Mucosa of rectum (tissue), 2 donors: ENCODE measurements around the gene RRAGD.
A peak's percentile ranks its signal among the peaks of the same experiment; 100 is the strongest.

Experiments used
- H3K27ac ChIP-seq, 2 donors: one replicate each; pipeline ENCODE4 v1.7.0; 2013; ENCODE audit warnings: inconsistent platforms in 2 of 2, low read depth in 2 of 2, low read length in 2 of 2
- H3K27me3 ChIP-seq, 2 donors: one replicate each; pipeline ENCODE4 v1.7.0; 2013; ENCODE audit warnings: low read length in 2 of 2; ENCODE audit not compliant: control insufficient read depth in 2 of 2, insufficient read depth in 2 of 2
- H3K36me3 ChIP-seq, 2 donors: one replicate each; pipeline ENCODE4 v1.7.0; 2013; ENCODE audit warnings: low read length in 2 of 2; ENCODE audit not compliant: control insufficient read depth in 2 of 2, insufficient read depth in 2 of 2
- H3K4me1 ChIP-seq, 2 donors: one replicate each; pipeline ENCODE4 v1.7.0; 2013; ENCODE audit warnings: low read length in 2 of 2, mild to moderate bottlenecking in 1 of 2; ENCODE audit not compliant: control insufficient read depth in 2 of 2, insufficient read depth in 2 of 2
- H3K4me3 ChIP-seq, 2 donors: one replicate each; pipeline ENCODE4 v1.7.0; 2013; ENCODE audit warnings: low read length in 2 of 2
- H3K9ac ChIP-seq, 2 donors: one replicate each; pipeline ENCODE4 v1.7.0; 2013; ENCODE audit warnings: low read length in 2 of 2, low read depth in 1 of 2, mild to moderate bottlenecking in 1 of 2
- H3K9me3 ChIP-seq, 2 donors: one replicate each; pipeline ENCODE4 v1.7.0; 2013; ENCODE audit warnings: low read length in 2 of 2; ENCODE audit not compliant: control insufficient read depth in 2 of 2
- donor health status: healthy.
- donor health status: Normal muscosa, but diverticular disease.

The RRAGD gene

DNA sequence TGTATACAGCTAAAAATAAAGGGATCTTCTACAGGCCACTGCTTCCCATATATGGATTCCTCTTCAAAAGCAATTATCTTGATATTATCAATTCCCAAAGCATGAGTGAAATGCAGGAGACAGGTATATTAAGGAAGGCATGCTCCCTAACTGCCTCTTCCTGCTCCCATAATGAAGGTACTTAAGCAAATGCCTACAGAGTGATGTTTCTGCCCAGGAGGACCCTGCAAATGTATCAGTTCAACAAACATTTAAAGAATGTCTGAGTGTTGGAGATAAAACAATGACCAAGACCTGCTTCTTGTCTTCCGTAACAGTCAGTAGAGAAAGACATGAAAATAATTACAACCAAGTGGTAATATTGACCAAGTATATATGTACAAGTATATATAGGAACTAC lies 63.7 kb downstream of the RRAGD start:
- Histone ChIP-seq H3K9ac (no peak overlapping the region), H3K27me3 (no peaks in the 10 kb centered on the region), H3K4me3 (peak overlapping the region in 1 of 2 donors; percentile 23), H3K4me1 (peaks cover 14 to 18% of the 10 kb centered on the region in 2 donors), H3K36me3 (no peaks in the 10 kb centered on the region), H3K9me3 (no peaks in the 10 kb centered on the region), H3K27ac (no peak overlapping the region)

DNA sequence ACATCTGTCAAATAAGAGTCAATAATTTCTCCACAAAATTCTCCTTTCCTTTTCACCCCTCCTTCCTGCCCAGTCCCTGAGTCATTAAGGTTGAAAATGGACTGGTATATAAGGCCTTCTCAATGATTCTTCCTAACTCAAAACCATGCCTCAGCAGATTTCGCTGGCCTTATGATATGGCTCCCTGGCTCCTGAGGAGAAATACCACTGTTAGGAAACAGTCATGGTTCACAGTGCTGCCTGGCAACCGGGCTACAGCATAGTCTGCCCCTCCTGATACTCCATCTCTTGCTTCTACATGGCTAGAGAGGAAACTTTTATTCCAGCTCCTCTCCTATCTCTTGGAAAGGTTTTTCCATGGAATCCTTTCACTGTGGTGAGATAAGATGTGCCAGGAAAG lies 64.2 kb downstream of the RRAGD start:
- Histone ChIP-seq H3K4me3 (peak overlapping the region in 1 of 2 donors; percentile 23), H3K9me3 (no peaks in the 10 kb centered on the region), H3K36me3 (no peaks in the 10 kb centered on the region), H3K27me3 (no peaks in the 10 kb centered on the region), H3K9ac (no peak overlapping the region), H3K27ac (no peak overlapping the region), H3K4me1 (peaks cover 11 to 18% of the 10 kb centered on the region in 2 donors)

- no peak overlapping the region for H3K4me3 ChIP-seq
- peaks cover 11 to 16% of the 10 kb centered on the region in 2 donors for H3K4me1 ChIP-seq
Measured at GRCh38 chr6:89346433-89346832, 65.6 kb downstream of the RRAGD start.

GRCh38 chr6:89339565-89339964 lies 72.5 kb downstream of the RRAGD start:
- peaks cover 41 to 46% of the 10 kb centered on the region in 2 donors for H3K36me3 ChIP-seq
- H3K27me3 ChIP-seq: no peaks in the 10 kb centered on the region
- H3K9me3 ChIP-seq: no peaks in the 10 kb centered on the region
- H3K4me1 ChIP-seq: no peaks in the 10 kb centered on the region
- H3K9ac ChIP-seq: no peak overlapping the region
- no peak overlapping the region for H3K4me3 ChIP-seq
- H3K27ac ChIP-seq: no peak overlapping the region

More at GRCh38 chr6:89346433-89346832, 65.6 kb downstream of the RRAGD start:
- Histone ChIP-seq H3K9ac (no peak overlapping the region), H3K27me3 (no peaks in the 10 kb centered on the region), H3K9me3 (no peaks in the 10 kb centered on the region), H3K27ac (no peak overlapping the region), H3K36me3 (peaks cover 5 to 9% of the 10 kb centered on the region in 2 donors)

- Histone ChIP-seq H3K27me3 (no peaks in the 10 kb centered on the region), H3K9me3 (no peaks in the 10 kb centered on the region), H3K27ac (no peak overlapping the region), H3K36me3 (peaks cover 36 to 55% of the 10 kb centered on the region in 2 donors), H3K4me1 (no peaks in the 10 kb centered on the region), H3K4me3 (no peak overlapping the region), H3K9ac (no peak overlapping the region)
Measured at GRCh38 chr6:89335164-89335563, 76.9 kb downstream of the RRAGD start.

DNA sequence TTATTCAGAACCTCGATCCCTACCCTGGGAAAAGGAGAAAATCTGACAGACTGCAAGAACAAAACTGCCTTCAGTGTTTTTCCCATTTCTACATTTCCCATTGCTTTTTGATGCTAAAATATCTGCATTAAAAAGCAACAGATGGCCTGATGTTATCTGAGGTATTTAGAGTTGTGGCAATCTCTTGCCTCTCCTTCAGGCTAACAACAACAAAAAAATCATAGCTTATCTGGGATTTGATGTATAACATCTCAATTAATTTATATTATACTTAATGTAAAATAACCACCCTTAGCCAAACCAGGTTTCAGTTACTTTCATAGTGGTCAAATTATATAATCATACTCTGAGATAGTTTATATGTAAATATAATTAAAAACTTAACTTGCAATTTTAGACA lies 81.2 kb downstream of the RRAGD start:
- H3K27me3 ChIP-seq: no peaks in the 10 kb centered on the region
- no peak overlapping the region for H3K27ac ChIP-seq
- no peaks in the 10 kb centered on the region for H3K9me3 ChIP-seq
- no peak overlapping the region for H3K9ac ChIP-seq
- peaks cover 42 to 62% of the 10 kb centered on the region in 2 donors for H3K36me3 ChIP-seq
- H3K4me1 ChIP-seq: no peaks in the 10 kb centered on the region
- H3K4me3 ChIP-seq: no peak overlapping the region

DNA sequence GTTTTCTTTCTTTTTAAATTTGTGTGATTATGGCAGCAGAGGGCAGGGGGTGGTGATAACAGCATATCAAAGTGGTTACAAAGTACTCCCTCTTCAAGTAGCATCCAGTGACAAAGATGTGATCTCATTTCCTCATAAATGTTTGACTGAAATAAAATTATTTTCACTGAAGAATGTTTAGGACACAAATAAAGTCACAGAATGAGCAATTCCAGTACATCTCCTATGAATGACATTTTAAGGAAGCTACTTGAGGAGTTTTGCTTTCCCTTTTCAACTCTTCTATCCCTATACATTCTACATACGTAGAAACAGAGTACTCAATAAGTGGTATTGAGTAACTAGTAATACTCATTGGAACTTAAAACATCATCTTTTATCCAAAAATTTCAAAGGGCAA lies 83.1 kb downstream of the RRAGD start:
- peaks cover 32 to 55% of the 10 kb centered on the region in 2 donors for H3K36me3 ChIP-seq
- no peaks in the 10 kb centered on the region for H3K9me3 ChIP-seq
- no peak overlapping the region for H3K27ac ChIP-seq
- H3K4me3 ChIP-seq: no peak overlapping the region
- no peaks in the 10 kb centered on the region for H3K4me1 ChIP-seq
- H3K9ac ChIP-seq: no peak overlapping the region
- no peaks in the 10 kb centered on the region for H3K27me3 ChIP-seq

GRCh38 chr6:89324304-89324703 lies 87.8 kb downstream of the RRAGD start:
- Histone ChIP-seq H3K36me3 (peaks cover 19 to 25% of the 10 kb centered on the region in 2 donors), H3K4me1 (no peaks in the 10 kb centered on the region), H3K9ac (no peak overlapping the region), H3K9me3 (no peaks in the 10 kb centered on the region), H3K27ac (no peak overlapping the region), H3K27me3 (no peaks in the 10 kb centered on the region), H3K4me3 (no peak overlapping the region)

DNA sequence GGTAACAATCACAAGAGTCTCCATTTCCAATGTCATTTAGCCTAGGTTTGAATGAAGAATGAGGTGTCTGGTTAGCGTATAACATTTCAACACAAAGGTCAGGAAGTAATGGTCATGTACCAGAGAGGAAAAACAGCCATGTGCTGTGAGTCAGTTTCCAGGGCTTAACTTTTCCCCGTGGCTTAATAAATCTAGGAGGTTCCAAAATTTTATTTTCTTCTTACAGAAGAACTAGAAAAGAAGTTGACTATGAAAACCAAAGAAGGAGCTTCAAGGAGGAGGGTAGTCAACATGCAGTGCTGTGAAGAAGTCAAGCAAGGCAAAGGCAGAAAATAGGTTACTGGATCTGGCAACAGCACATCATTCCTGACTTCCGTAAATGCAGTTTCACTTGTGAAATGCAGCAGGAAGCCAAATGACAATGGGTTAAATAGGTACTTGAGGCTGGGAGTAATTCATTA lies 88.5 kb downstream of the RRAGD start:
- Histone ChIP-seq H3K4me3 (no peak overlapping the region), H3K27ac (no peak overlapping the region)

GRCh38 chr6:89321131-89321970 lies 90.7 kb downstream of the RRAGD start:
- no peak overlapping the region for H3K9ac ChIP-seq
- peaks cover 3 to 4% of the 10 kb centered on the region in 2 donors for H3K36me3 ChIP-seq
- H3K4me3 ChIP-seq: no peak overlapping the region
- no peaks in the 10 kb centered on the region for H3K27me3 ChIP-seq
- H3K9me3 ChIP-seq: no peaks in the 10 kb centered on the region
- no peak overlapping the region for H3K27ac ChIP-seq
- H3K4me1 ChIP-seq: no peaks in the 10 kb centered on the region

More for the DNA sequence above, 88.5 kb downstream of the RRAGD start:
- H3K9ac ChIP-seq: no peak overlapping the region
- no peaks in the 10 kb centered on the region for H3K9me3 ChIP-seq
- no peaks in the 10 kb centered on the region for H3K4me1 ChIP-seq
- H3K27me3 ChIP-seq: no peaks in the 10 kb centered on the region
- H3K36me3 ChIP-seq: peaks cover 13 to 18% of the 10 kb centered on the region in 2 donors
